OCI-LY3 (cell line): ENCODE data around the gene CERS6.

Source experiments
- EZH2phosphoT487 ChIP-seq: fragments of 200-600 bp; shearing (Covaris generic); IDR thresholded peaks from 2 replicates; pipeline ENCODE4 v1.6.1; 2018; ENCODE audit warnings: antibody characterized with exemption, mixed run types, low read depth
- TF ChIP-seq, protein P1 (sequence below): fragments of 200-600, 300-600 bp; sonication (generic); IDR thresholded peaks from 2 replicates; pipeline ENCODE4 v1.5.1; 2014; ENCODE audit warnings: antibody characterized with exemption, low read length, low read depth

DNA sequence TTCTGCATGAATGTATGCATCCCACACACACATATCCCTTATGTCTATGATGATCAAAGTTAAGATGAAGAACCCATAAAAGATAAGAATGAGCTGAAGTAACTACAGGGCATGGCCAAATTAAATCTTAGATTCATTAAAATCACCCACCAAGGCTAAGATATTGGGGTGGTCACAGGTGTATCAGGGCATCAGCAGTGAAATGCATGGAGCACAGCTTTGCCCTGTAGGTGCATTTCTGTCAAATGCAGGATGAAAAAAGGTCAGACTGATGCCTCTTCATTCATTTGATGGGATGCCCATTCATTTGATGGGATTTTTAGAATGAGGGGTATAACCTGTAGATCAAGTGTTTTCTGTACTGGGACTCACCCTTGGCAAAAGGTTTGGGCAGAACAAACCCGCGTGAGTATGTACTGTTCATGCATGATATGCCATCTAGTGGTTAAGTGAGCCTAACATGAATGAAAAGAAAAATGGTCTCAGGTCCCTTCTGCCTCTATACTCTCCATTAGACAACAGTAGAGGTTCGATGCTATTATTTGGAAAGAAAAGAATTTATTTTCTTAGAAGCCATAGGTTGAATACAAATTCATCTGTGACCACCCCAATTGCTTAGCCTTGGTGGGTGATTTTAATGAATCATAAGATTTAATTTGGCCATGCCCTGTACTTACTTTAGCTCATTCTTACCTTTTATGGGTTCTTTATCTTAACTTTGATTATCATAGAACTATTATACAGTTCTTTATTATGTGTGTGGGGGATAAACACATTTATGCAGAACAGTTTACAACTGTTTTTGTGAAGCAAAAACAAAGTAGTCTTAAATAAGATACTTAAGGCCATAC, 303.1 kb downstream of the CERS6 start:
- TF ChIP-seq, protein P1, sequence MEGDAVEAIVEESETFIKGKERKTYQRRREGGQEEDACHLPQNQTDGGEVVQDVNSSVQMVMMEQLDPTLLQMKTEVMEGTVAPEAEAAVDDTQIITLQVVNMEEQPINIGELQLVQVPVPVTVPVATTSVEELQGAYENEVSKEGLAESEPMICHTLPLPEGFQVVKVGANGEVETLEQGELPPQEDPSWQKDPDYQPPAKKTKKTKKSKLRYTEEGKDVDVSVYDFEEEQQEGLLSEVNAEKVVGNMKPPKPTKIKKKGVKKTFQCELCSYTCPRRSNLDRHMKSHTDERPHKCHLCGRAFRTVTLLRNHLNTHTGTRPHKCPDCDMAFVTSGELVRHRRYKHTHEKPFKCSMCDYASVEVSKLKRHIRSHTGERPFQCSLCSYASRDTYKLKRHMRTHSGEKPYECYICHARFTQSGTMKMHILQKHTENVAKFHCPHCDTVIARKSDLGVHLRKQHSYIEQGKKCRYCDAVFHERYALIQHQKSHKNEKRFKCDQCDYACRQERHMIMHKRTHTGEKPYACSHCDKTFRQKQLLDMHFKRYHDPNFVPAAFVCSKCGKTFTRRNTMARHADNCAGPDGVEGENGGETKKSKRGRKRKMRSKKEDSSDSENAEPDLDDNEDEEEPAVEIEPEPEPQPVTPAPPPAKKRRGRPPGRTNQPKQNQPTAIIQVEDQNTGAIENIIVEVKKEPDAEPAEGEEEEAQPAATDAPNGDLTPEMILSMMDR = peak; percentile 84
- no peak for TF ChIP-seq EZH2phosphoT487
